HCT116 (cell line): ENCODE results near the gene FAM162B.

Source experiments
- CTCF ChIP-seq, 3 experiments: fragments of 200-600 bp in 1 of 3; sonication (generic) in 1 of 3; IDR thresholded peaks in 2 of 3; conservative IDR thresholded peaks in 1 of 3; 2 replicates each; pipeline ENCODE4 v1.5.1; 2012 to 2017; ENCODE audit warnings: low read depth in 2 of 3, low read length in 2 of 3, antibody characterized with exemption in 1 of 3, borderline replicate concordance in 1 of 3, control low read depth in 1 of 3, mild to moderate bottlenecking in 1 of 3, mixed read lengths in 1 of 3, mixed run types in 1 of 3, moderate library complexity in 1 of 3; ENCODE audit not compliant: insufficient read depth in 1 of 3
- EZH2 ChIP-seq: fragments of 200-600 bp; sonication (generic); IDR thresholded peaks from 2 replicates; pipeline ENCODE4 v1.6.1; 2017; ENCODE audit warnings: antibody characterized with exemption, mixed run types
- EZH2phosphoT487 ChIP-seq: fragments of 200-600 bp; IDR thresholded peaks from 2 replicates; pipeline ENCODE4 v1.6.1; 2018; ENCODE audit warnings: antibody characterized with exemption, borderline replicate concordance
- REST ChIP-seq: IDR thresholded peaks from 2 replicates; pipeline ENCODE4 v1.6.1; 2012; ENCODE audit warnings: low read depth
- ZNF274 ChIP-seq: fragments of 200-500 bp; sonication (Bioruptor generic); IDR thresholded peaks from 2 replicates; pipeline ENCODE4 v1.6.1; 2014; ENCODE audit warnings: mild to moderate bottlenecking, low read depth, low read length, inconsistent platforms

GRCh38 chr6:116764961-116765841, at the start of gene FAM162B:
- no peak for TF ChIP-seq EZH2
- no peak for TF ChIP-seq CTCF (IDR thresholded peaks at IDR 0.05 in 2 of 3, conservative IDR thresholded peaks at IDR 0.05 in 1 of 3; ENCODE audit: borderline replicate concordance in 1 of 3, insufficient read depth in 1 of 3, low read depth in 2 of 3, low read length in 2 of 3)
- no peak for TF ChIP-seq ZNF274
- no peak for TF ChIP-seq EZH2phosphoT487
- no peak for TF ChIP-seq REST
